ENCODE results near the gene NDUFA5. TPM values are rescaled to one million over a fixed set of nuclear protein-coding genes. Genes with fewer than 3 reads are reported as not detected.

NDUFA5 gene
- total RNA-seq, 8 experiments from 2014 or later: 58.8 to 167 (median 111) TPM

Other genes with a start within 250 kb of the NDUFA5 start
- gene IQUB, start 23.2 kb downstream of the NDUFA5 start, total RNA-seq: 10 to 100 TPM in 1 of 8 experiments, 1 to 10 TPM in 3, under 1 TPM in 4; 0.38 to 18.2 (median 1.1) TPM
- under 1 TPM in 2 of 8 experiments, not detected in 6; 0.10 to 0.33 TPM for gene ASB15, start 44.0 kb upstream of the NDUFA5 start, total RNA-seq
- gene LMOD2, start 98.0 kb upstream of the NDUFA5 start, total RNA-seq: 1 to 10 TPM in 1 of 8 experiments, under 1 TPM in 6, not detected in 1; 0.05 to 1.1 (median 0.20) TPM
- gene WASL, start 191.2 kb upstream of the NDUFA5 start, total RNA-seq: 10 to 100 TPM; 18.8 to 35.6 (median 27.1) TPM

Measured in motor neuron (in vitro differentiated cells).